Activated T-cell treated with anti-CD3 and anti-CD28 coated beads, Interleukin-2, amount 50 U/mL, for 48 hours (primary cell): ENCODE data around the gene KCNC3.

ENCODE experiments used
- DNase-seq, 2 experiments: peaks; one replicate each; pipeline ENCODE4 v3.0.0-alpha.2; 2020

KCNC3 gene

DNA sequence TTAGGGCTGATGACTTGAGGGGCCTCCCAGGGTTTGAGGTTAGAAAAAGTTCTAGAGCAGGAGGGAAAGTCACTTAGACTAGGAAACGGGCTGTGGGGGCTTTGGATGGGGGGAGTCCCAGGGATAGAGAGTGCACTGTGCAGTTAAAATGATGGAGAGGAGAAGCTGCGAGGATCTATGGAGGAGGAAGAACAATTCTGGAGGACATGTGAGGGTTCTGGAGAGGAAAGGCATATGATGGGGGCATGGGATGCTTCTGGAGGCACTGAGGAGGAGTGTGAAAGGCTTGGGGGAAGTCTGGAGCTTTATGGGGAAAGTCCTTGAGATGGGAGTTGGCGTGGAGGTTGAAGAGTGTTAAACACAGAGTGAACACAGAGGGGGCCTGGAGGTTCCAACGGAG is 2.2 kb downstream of the KCNC3 start:
- no peak for DNase-seq

- DNase-seq, result no peak
These were observed 3.0 kb downstream of the KCNC3 start for GRCh38 chr19:50326101-50326664.

- DNase-seq, result peak; percentile 83 to 89
These were observed 3.7 kb downstream of the KCNC3 start for GRCh38 chr19:50325310-50326100.

DNA sequence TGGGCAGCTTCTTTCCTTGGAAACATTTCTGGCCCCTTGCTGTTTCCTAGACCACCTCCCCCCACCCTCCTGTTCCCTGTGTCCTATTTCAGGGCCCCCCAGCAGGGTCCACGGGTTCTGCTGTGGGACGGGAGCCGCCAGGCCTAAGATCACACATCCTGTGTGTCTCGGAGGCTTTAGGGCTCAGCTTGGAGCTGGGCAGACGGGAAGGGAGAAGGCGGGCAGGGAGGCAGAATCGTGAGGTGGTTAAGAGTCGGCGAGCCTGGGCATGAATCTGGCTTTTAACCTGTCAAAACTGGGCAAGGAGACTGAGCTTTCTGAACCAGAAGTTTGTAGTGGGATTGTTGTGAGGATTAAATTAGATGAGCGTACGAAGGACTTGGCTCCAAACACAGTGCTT is 4.8 kb downstream of the KCNC3 start:
- DNase-seq, result no peak

- no peak for DNase-seq
These were observed 5.4 kb downstream of the KCNC3 start for GRCh38 chr19:50323782-50324133.

DNA sequence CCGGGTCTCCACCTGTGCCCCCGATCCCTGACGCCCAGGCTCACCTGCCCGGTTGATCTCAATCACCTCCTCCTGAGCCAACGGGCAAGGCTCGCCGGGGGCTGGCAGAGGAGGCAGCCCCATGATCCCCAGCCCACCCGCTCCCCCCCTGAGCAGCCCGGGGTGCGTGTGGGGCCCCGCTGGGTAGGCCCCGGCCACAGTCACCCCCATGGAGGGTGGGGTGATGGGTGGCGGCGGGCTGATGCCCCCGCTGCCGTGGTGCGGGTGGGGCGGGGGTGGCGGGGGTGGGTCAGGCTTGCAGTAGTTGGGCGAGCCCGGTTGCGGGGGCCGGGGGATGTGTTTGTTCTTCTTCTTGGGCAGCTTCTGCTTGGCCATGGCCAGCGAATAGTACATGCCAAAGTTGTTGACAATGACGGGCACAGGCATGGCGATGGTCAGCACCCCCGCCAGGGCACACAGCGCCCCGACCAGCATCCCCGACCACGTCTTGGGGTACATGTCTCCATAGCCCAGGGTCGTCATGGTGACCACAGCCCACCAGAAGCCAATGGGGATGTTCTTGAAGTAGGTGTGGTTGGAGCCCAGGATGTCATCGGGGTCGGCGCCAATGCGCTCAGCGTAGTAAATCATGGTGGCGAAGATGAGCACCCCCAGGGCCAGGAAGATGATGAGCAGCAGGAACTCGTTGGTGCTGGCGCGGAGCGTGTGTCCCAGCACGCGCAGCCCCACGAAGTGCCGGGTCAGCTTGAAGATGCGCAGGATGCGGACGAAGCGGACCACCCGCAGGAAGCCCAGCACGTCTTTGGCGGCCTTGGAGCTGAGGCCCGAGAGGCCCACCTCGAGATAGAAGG is 6.0 kb downstream of the KCNC3 start:
- DNase-seq, result no peak

GRCh38 chr19:50322234-50322633 is 6.9 kb downstream of the KCNC3 start:
- DNase-seq, result no peak

- DNase-seq, result no peak
These were observed 7.3 kb downstream of the KCNC3 start for GRCh38 chr19:50321831-50322230.

DNA sequence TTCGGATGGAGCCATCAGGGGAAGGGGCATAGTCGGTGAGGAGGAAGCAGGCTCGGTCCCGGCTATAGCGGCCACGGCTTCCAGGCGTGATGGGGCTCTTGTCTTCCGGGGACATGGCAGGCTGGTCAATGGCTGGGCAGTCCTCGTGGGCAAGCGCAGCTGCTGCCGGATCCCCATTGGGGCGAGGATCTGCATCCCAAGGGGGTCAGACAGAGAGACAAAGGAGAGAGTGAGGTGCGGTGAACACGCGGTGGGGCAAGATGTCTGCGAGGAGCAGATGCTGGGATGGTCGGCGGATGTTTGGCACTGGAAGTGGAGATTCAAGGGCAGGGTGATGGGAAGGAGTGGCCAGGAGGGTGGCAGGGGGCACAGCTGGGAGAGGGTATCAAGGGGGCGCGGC is 8.6 kb downstream of the KCNC3 start:
- no peak for DNase-seq

DNA sequence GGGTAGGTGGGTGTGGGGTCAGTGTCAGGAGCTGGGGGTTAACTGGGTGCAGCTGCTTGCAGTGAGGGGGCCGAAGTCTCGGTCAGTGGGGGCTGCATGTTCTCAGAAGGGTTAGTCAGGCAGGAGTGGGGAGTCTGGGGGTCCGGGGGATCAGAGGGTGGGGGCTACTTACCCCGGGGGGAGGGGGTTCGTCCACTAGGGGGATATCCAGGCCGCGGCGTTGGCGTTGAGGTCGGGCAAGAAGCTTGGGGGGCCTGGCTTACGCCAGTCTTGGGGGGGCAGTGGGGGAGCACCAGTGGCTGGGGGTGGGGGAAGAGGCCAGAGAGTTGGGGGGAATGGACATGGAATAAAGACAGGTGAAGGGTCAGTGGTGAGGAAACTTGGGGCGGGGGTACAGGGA is 9.1 kb downstream of the KCNC3 start:
- no peak for DNase-seq

DNA sequence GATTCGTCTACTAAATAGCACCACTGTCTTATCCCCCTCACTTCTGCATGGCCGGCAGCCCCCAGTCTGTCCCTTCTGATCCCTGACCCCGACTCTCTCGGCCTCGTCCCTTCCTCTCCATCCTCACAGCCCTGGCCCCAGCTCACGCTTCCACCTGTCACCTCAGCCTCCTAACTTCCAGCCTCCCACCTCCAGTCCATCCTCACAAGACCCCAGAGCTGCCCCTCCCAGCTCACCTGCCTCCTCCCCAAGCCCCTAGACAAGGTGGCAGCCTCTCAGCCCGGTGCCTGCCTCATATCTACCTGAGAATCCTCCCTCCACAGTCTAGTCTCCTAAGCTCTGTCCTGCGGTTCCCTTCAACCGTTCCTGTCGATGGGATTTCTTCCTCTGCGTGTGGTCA is 10.0 kb downstream of the KCNC3 start:
- no peak for DNase-seq

- no peak for DNase-seq
These were observed 10.7 kb downstream of the KCNC3 start for GRCh38 chr19:50318438-50318837.

GRCh38 chr19:50317115-50317514 is 12.1 kb downstream of the KCNC3 start:
- no peak for DNase-seq

- DNase-seq, result peak in 1 of 2 experiments; percentile 56
These were observed 13.3 kb downstream of the KCNC3 start for GRCh38 chr19:50315773-50316448.

GRCh38 chr19:50314724-50315708 is 14.2 kb downstream of the KCNC3 start:
- DNase-seq, result no peak

DNA sequence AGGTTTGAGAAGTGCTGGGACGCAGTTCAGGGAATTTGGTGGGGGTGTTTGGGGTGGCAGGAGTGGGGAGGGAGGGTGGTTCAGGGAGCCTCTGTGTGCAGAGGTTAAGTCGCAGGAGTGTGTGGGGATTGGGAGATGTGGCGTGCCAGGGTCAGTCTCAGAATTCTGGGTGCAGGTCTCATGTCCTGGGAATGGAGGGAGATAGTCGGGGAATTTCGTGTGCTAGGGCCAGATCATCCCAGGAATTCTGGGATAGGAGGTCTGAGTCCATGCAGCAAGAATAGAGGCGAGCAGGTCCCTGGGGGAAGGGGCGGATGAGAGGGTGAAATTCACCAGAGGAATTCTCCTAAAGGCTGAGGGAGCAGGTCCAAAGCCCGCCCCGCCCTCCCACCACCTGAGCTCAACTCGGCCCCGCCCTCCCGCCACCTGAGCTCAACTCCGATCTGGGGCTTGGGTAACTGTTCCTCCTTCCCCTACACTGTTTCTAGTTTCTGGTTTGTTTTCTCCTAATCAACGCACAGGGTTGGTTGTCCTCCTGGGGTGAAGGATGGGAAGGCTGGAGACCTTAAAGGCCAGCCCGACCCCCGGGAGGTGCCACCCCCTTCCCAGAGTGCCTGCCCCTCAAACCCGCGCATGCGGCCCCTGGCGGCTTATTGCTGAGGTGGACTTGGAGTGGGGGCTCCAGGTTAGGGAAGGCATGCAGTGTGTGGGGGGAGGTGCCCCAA is 15.2 kb downstream of the KCNC3 start:
- no peak for DNase-seq

DNA sequence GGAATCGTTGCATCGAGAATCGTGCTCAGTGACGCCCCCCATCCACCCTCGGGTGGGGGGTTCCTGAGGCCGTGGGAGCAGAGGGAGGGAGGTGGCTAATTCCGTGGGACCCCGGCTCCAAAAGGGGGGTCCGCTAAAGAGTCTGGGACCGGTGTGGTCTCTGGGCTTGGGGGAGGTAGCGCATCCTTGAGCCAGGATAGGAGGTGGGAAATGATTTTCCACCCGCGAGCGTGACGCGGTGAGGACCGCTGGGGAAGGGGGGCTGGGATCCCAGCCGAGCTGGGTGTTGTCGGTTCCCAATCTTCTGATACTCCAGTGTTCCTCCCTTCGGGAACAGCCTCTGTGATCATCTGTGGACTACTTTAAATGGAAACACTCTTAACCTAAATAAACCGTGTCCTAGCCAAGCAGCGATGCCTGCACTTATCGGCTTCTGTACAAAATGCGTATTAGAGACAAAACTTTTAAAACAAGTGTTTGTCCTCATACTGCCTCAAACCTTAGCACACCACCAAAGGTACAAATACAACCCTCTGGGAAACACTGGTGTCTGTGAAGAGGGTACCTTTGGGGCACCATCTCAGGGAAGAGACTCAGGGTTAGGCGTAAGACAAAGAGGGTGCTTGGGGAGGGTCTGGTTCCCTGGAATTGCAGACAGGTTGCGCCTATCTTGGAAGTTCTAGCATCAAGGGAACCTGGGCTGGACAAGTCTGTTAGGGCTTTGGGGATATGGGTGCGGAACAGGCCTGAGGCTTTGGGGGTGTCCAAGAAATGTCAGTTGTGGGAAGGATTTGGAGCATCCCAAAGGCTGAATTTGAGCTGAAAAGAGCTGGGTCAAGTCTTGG is 16.0 kb downstream of the KCNC3 start:
- no peak for DNase-seq

DNA sequence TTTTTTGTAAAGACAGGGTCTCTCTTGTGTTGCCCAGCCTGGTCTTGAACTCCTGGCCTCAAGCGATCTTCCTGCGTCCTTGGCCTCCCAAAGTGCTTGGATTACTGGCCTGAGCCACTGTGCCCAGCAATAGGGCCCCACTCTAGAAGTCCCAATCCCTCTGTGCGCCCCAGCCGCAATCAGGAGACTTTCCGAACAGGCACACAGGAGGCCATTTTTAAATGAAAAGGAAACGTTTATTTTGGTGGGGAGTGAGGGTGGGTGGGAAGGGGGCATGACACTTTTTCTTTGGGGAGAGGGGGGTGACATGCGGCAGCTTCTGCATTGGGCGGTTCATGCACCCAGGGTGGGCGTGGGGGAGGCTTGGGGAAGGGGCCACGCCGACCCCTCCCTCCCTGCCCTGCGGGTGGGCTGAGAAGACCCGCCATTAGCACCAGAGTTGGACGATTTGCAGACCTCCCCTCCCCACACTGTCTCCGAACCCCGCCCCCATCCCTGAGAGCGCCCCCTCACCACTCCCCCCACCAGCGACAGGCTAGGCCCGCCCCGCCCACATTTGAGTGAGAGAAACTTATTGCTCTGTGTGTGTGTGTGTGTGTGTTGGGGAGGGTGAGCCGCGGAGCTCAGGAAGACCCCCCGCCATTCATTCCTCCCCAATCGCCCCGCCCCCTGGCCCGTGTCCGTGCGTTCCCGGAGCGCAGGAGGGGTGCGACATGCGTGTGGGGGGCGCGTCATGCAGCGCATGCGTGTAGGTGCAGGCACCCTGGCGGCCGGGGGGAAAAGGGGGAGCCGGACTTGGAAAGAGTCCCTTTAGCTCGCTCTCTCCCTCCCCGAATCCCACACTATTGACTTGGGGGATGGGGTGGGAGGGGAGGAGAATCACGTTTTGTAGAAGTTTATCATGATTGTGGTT is 17.2 kb downstream of the KCNC3 start:
- DNase-seq, result no peak

DNA sequence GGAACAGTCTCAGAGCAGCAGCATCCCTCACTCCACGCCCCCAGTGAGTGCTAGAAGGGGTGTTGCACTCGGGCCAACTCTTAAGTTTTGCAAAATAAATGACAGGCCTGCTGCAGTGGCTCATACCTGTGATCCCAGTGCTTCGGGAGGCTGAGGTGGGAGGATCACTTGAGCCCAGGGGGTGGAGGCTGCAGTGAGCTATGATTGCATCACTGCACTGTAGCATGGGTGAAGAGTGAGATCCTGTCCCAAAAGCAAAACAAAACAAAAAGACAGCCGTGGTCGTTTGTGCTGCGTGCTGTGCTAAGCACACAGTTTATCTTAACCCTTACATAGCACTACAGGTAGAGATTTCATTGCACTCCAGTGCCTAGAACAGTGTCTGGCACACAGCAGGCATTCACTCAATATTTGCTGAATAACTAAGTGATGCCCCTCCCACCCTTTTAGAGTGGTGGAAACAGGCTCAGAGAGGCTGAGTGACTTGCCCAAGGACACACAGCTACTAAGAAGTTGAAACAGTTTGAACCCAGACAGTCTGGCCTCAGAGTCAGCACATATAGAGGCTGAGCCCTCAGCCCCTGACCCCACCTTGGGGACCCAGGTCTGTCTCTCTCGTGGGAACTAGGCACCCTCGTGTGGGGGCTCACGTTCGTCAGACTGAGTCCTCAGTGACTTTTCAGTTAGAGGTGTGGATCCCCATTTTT is 18.3 kb downstream of the KCNC3 start:
- DNase-seq, result no peak
